HG03159 (cell line): ENCODE data around the gene SLC25A47.
"Not testable (repeated sequence)": the region's sequence is repeated elsewhere in the genome, so short reads cannot be mapped to it uniquely, and the experiment has no call there.

Experiments used
- ATAC-seq: cut with Tn5 transposase; IDR thresholded peaks from one replicate; pipeline ENCODE4 v1.9.1; 2021; ENCODE audit warnings: mild to moderate bottlenecking, moderate library complexity; ENCODE audit not compliant: unreplicated experiment

SLC25A47 gene

DNA sequence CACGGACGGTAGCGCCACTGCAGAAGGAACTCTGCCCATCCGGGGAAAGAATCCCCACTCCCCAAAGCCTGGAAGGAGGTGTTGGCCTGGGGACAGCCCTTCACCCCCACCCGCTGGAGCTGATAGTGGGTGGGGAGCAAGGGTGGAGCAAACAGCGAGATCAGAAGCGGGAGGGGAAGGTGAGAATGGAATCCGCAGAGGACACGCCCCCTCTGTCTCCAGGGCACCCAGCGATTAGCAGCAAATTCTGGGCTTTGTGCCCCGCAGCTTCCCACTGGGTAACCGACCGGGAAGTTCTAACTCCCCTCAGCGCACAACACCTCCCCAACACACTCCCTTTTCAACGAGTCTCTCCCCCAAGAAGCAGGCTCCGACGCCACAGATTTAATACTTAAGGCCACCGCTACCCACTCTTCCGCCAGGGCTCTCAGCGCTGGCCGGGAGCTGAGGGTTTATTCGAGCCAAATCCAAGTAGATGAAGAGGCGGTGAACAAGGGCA, 18.3 kb upstream of the SLC25A47 start:
- no peak for ATAC-seq

DNA sequence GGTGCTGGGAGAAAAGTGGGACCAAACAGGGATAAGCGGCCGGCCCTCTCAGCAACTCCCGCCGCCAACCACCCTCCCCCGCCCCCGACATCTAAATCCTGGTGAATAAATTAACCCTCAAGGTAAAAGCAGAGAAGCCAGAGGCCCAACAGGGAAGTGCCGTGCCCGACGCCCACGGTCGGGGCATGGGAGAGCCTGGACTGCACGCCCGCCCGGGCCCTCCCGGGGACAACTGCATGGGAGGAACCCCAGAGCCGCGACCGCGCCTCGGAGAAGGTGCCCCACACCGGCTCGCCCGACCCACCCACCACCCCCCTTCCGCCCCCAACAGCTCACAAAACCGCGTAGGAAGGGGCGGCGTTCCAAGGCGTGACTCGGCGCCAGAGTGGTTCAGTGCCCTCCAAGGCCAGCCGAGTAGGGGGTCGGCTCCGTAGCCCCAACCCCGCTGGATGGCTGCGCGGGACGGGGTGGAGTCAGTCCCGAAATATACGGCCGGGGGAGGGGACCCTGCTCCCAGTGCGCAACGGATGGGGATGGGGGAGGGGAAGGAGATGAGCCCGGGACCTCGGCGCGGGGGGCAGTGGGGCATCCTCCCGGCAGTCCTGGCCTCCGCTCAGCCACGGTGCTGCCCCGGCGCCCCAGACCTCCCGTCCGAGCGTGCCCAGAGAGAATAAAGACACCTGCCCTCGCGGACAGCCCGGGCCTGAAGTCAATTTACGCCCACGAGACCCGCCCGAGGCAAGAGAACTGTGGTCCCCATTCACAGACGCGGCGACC, 17.6 kb upstream of the SLC25A47 start:
- ATAC-seq: no peak

DNA sequence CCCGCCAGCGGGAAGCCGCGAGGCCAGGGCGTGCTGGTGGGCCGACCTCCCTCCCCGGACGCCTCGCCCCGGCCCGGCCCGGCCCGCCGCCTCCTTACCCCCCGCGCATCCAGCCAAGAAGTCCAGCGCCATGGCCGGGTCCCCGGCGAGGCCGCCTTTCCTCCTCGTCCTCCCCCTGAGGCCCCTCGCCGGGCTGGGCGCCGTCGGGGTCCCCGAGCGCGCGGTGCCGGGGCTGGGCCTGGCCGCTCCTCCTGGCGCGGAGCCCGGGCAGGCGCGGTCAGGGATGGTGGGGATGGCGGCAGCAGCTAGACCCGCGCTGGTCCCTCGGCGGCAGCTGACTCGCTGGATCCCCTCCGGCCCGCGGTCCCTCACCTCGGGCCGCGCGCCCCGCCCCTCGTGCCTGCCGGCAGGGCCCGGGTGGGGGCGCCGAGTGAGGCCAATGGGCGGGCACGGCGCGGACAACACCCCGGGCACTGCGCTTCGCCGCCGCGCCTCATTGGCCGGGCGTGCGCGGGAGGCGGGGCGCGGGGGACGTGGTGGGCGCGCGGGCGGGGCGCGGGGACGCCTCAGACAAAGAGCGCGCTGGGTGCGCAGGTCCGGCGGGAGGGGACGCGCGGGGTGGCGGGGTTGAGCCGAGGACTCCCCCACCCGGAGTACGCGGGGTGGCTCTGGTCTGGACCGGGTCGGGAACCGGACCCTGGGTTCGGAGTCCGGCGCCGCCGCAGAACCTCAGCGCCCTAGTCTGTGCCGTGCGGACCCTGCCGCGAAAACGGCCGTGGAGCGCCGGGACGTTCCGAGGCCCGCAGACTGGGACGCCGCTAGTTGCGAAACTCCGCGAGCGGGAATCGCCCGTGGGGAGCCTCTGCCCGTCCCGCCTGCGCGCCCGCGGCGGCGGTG, 16.8 kb upstream of the SLC25A47 start, which contains the start of gene SLC25A29:
TSS of gene SLC25A29 (minus strand) at position 344 of the 897 bp plus-strand sequence. CDS start at position 132, 212 bp downstream.
- peak; percentile 78 for ATAC-seq

DNA sequence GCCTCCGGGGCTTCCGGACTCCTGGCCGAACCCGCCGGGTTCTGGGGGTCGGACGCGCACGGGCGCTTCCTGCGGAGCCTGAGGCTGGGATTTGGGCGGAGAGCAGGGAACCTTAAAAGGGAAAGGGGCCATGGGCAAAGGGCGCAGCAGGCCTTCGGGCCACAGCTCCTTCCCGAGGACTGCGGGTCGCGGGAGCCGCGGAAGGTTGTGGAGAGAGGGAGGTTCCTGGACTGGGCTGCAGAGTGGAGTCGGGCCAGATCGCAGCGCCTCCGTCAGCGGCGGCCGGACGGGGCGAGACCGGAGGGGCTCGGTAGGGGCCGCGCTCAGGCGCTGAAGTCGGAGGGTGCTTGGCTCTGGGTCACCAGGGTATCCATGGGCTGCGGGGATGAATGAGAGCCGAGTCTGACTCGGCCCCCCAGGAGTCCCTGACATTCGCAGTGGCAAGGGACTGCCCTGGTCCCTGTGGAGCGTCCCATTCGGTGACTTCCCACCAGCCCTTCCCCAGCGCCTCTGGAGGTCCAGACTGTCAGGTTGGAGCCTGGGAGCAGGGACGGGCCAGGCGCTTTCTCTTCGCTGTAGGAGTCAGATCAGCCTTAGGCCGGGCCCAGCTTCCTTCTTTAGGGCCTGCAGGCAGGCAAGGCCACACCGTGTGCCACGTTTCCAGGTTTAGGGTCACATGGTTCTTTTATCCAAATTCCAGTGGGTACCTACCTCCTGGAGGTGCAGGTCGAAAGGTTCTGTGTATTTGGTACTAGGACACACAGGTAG, 16.0 kb upstream of the SLC25A47 start:
- ATAC-seq: peak; percentile 17

DNA sequence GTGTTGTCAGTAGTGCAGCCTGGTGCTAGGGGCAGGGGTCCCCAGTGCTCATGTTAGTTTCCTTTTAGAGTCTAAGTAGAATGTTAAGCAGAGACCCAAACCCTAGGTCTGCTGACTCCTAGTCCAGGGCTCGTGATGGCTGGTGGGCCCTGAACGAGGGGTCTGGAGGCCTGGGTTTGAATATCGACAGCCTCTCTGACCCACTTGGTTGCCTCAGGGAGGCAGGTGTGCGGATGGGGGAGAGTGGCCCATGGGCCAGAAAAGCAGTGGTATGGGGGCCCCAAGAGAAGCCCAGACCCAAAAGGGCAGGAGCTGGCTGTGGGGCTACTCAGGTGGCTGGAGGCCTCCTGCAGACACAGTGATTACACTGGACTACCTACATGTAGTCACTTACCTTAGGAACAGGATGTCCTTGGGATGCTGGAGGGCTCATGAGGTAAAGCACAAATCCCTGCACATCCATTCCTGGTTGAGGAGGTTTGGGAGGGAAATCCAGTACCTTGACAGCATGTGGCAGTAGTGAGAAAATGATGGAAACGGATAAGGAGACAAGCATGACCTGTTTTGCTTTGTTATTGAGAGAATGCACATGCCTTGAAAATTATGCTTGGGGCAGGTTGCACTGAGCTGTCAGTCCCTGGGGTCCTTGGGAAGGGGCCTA, 15.2 kb upstream of the SLC25A47 start:
- ATAC-seq: no peak

DNA sequence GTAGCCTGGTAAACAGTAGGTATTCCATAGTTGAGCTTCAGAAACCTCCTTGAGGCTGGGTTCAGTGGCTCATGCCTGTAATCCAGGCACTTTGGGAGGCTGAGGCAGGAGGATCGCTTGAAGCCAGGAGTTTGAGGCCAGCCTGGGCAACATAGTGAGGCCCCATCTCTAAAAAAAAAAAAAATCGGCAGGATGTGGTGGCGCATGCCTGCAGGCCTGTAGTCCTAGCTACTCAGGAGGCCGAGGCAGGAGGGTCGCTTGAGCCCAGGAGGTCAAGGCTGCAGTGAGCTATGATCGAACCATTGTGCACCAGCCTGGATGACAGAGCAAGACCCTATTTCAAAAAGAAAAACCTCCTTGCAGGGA, 14.7 kb upstream of the SLC25A47 start:
- ATAC-seq: not testable (repeated sequence)

DNA sequence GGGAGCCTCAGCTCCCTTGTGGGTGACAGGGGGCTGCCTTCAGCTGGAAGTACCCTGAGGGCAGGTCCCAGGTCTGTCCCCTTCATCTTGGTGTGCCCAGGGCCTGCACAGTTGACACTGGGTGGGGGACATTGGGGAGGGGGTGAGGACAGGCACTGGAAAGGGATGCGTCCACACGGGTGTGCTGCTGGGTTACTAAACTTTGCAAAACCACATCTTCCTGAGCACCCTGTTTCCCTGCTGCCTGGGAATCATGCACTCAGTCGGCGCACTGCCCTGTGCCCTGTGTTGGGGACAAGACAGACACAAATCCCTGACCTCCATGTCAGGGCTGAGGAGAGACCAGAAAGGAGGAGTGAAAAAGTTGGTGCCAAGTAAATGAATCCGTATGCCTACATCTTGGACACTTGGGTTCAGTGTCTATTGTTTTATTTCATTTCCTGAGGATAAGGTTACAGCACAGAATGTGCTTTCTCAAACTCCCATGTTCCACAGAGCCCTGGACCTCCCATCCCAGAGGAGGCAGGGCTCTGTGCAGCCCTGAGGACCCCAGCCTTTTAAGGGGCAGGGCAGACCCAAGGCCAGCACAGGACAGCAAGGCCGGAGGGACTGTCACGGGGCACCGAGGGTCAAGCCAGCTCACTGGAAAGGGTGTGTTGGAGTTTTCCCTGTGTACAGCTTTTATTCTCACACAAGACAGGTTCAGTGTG, 14.0 kb upstream of the SLC25A47 start:
- ATAC-seq: no peak

DNA sequence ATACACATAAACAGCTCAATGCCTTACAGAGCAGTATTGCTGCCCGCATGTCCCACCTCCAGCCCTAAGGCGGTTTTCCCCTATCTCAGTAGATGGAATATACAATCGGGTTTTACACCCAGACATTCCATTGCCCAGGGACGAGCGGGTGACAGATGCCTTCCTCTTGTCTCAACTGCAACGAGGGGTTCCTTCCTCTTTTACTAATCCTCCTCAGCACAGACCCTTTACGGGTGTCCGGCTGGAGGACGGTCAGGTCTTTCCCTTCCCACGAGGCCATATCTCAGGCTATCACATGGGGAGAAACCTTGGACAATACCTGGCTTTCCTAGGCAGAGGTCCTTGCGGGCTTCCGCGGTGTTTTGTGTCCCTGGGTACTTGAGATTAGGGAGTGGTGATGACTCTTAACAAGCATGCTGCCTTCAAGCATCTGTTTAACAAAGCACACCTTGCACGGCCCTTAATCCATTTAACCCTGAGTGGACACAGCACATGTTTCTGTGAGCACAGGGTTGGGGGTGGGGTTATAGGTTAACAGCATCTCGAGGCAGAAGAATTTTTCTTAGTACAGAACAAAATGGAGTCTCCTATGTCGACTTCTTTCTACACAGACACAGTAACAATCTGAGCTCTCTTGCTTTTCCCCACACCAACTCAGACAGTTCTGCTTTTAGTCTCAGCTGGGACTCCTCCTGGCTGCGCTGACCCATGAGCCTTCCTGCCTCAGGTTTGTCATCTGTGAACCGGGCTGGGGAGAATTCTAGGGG, 10.8 kb upstream of the SLC25A47 start:
- ATAC-seq: not testable (repeated sequence)

DNA sequence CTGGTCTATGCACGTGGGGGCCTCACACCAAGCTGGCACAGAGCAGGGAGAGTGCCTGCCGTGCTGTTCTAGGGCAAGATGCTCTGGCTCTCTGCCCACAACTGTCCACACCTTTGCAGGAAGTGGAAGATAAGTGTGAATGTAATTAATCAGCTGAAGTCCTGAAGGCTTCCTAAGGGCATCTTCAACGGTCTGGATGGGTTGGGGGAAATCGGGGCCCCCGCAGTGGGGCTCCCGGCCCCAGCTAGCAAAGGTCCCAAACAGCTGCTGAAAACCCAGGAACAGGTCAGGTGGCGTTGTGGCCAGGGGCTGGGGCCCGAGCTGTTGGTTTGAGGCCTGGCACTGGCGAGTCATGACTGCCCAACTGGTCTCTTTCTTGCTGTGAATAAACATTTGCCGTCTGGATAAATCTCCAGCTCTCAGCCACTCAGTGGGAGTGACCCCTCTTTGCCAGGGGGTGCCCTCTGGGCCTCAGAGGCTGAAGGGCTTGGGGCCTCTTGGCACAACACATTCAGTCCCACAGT, 10.2 kb upstream of the SLC25A47 start:
- no peak for ATAC-seq

DNA sequence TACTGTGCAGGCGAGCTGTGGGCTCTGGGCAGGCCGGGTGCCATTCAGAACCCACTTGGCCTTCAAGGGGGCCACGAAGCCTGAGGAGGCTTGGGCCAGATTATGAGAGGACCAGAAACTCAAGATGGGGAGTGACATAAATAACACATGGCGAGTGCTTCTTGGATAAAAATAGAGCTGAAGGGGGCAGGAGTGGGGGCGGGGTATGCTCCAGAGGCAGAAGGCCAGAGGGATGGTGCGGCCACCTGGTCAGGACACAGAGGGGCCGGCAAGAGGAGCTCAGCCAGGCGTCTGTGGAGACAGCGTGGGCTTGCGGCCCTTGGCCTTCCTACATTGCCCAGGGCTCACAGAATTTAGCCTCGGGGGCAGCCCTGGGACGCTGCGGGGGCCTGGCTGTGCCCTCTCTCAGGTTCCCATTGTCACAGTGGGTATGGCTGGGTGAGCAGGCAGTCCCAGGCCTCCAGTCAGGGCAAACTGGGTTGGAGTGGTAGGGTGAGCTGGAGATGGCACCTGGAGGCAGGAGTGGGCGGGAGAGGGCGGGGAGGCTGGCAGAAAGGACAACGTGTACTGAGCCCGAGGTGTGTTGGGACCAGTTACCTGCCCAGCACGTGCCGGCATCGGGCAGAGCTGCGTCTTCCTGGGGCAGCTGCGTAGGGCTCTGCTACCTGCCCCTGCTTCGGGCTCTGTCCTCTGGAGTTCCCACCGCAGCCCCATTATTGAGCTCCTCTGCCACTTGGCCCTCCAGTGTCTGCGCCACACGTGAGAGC, 9.5 kb upstream of the SLC25A47 start:
- ATAC-seq: no peak

DNA sequence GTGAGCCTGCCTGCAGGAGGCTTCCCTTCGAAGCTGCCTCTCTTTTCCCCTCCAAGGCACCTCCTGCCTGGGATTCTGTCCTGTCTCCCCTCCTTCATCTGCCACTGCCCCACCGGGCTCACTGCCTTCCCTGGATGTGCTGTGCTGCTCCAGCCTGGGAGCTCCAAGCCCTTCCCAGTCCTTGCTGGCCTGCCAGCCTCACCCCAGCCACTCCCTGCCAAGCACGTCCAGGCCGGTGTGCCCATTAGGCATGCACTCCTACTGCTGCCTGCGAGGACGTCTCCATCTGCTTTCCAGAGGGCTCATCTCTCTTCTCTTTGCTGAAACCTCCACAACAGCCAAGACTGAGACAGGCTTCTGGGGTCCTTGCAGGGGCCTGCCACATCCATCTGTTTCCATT, 8.4 kb upstream of the SLC25A47 start:
- ATAC-seq: no peak

DNA sequence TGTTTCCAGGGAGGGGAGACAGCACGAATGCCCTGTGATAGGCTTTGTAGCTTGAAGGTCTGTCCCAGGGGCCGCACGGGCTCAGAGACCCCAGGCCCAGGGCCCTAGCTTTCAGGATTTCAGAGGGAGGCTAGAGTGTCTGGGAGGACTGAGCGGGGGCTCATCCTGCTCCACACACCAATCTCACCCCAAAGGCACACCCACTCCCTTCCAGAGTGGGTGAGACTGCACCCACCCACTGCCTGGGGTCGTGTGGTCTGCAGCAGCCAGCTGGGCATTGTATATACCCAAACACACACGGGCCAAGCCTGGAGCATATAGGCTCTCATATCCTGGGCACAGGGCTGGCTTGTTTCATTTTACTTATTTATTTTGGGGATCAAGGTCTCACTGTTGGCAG, 5.8 kb upstream of the SLC25A47 start:
- no peak for ATAC-seq

DNA sequence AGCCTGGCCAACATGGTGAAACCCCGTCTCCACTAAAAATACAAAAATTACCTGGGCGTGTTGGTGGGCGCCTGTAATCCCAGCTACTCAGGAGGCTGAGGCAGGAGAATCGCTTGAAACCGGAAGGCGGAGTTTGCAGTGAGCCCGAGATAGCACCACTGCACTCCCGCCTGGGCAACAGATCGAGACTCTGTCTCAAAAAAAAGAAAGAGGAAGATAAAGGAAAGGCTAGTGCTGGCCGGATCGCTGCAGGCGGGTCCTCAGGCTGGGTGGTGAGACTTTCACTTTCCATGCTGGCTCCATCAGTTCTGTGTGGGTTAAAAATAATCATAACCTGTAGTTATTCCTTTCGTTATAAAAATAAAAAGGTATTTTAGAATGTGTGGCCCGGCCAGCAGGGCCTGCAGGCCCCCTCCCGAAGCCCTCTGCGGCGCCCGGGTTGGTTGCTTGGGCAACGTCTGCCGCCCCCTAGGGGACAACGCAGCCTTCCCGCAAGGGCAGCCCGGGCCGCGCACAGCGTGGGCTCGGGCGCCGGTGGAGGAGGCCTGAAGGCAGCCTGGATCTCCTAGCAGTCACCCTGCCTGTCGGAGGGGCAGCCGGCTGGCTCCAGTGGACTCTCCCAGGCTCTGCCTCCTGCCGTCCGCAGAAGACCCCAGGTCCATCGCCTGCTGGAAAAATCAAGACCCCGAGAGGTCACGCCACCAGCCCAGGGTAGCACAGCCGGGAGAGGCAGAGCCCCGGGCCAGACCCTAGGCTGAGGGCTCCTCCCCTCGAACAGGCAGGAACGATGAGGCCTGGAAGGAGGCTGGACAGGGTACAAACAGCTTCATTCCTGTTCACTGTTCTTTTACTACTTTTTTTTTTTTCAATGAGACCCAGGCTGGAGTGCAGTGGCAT, 5.0 kb upstream of the SLC25A47 start:
- peak; percentile 86 for ATAC-seq

DNA sequence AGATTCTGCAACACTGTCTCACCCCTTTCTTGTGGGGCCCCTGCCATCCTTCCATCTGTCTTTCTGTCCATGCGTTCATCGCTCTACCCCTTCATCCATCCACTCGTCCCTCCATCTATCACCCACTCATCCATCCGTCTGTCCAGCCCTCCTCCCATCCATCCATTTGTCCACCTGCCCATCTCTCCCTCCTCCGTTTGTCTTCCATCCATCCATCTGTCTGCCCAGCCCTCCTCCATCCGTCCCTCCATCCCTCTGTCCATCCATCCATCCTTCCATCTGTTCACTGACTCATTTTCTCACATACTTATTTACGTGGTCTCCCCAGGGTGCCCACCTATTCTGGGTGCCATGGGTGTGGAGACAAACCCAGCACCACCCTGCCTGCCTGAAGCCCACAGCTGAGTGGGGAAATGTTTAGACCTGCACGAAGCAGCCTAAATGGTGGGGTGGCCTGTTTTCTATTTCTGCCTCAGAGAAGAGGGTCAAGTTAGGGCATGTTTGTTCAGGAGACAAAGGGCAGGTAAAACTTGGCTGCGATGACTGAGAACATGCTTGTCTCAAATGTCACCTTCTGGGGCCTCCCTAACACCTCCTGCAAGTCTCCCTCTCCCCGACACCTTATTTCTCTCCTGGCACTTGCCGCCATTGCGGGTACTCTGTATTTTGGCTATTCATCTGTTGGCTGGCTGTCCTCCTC, 2.8 kb upstream of the SLC25A47 start:
- ATAC-seq: no peak

DNA sequence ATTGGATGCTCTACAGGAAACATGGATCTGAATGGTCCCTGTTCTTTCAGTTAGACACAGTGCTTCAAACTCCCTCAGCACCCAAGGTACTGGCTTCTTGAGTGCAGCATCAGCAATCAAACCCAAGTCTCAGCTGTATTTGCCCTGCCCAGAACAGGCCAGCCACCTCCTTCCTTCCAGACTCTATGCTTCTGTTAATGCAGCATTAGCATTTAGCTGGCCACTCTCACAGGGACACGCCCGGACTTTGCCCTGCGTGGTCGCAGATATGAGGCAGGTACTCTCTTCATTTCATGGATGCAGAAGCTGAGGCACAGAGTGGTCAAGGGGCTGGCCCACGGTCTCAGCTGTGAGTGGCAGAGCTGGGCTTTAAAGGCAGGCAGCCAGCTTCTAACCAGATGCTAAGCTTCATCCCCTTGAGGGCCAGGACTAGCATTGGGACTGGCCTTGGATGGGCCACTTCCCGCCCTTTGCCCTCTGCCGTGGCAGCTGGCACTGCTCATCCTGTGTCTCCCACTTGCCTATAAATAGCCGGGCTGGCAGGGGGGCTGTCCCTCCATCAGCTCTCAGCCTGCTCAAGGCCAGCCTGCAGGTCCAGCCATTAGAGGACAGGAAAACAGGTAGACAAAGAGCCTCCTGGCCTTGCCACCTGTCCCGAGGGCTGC, 1.5 kb upstream of the SLC25A47 start:
- no peak for ATAC-seq
